GM12892 (cell line): ENCODE measurements around the gene UBE2H.
"Not testable (repeated sequence)": the region's sequence is repeated elsewhere in the genome, so short reads cannot be mapped to it uniquely, and the experiment has no call there.

Experiments
- DNase-seq: peaks from one replicate; pipeline ENCODE4 v3.0.0; 2011; ENCODE audit not compliant: insufficient read length
- FAIRE-seq: peaks from 2 replicates; lab custom pipeline; 2011; peaks lifted over from hg19 to GRCh38; lab: Jason Lieb, UNC
- POLR2A ChIP-seq: IDR thresholded peaks from 2 replicates; pipeline ENCODE4 v1.6.1; 2011; ENCODE audit warnings: low read depth, low read length, control low read depth
- POLR2AphosphoS5 ChIP-seq: IDR thresholded peaks from 2 replicates; pipeline ENCODE4 v1.6.1; 2011; ENCODE audit warnings: low read depth, low read length, control low read depth
- TAF1 ChIP-seq: IDR thresholded peaks from 2 replicates; pipeline ENCODE4 v1.6.1; 2011; ENCODE audit warnings: low read depth, mild to moderate bottlenecking, control low read depth, low read length, borderline replicate concordance

Gene UBE2H

DNA sequence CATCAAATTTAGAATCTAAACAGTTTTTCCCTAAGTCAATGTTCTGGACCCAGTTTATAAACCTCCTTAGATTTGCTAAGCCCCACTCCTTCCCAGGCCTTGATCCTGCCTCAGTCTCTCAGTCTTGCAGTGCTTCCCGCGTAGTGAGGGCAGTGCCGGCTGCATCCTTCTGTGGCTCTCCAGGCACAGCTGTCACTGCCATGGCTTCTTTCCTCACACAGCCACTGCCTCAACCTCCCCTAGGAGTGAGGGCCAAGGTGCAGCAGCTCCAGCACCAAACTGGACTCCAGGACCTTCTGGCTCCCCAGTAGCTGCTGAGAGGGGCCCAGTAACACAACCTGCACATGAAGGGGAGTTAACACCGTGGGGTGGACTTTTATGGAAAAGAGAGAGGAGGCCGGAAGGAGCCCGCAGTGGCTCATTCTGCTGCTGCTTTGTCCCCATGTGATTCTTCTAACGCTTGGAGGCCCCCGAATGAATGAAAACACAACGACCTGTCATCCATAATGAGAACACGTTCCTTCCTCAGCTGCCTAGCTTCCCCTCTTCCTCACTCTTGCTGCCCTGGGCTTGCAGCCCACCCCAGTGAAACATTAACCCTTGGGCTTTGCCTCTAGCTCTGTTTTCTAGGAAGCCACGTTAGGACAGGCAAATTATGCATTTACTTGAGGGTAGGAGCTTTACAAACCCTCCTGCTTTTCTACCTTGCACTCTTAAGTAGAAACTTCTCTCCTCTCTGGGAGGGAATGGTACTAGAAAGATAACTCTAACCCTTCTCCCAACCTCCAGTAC lies 16.0 kb upstream of the UBE2H start:
- TF ChIP-seq TAF1, result no peak
- TF ChIP-seq POLR2AphosphoS5, result no peak
- no peak for TF ChIP-seq POLR2A
- DNase-seq (no peak), FAIRE-seq (no peak)

GRCh38 chr7:129960204-129960475 lies 7.4 kb upstream of the UBE2H start:
- not testable (repeated sequence) for FAIRE-seq

DNA sequence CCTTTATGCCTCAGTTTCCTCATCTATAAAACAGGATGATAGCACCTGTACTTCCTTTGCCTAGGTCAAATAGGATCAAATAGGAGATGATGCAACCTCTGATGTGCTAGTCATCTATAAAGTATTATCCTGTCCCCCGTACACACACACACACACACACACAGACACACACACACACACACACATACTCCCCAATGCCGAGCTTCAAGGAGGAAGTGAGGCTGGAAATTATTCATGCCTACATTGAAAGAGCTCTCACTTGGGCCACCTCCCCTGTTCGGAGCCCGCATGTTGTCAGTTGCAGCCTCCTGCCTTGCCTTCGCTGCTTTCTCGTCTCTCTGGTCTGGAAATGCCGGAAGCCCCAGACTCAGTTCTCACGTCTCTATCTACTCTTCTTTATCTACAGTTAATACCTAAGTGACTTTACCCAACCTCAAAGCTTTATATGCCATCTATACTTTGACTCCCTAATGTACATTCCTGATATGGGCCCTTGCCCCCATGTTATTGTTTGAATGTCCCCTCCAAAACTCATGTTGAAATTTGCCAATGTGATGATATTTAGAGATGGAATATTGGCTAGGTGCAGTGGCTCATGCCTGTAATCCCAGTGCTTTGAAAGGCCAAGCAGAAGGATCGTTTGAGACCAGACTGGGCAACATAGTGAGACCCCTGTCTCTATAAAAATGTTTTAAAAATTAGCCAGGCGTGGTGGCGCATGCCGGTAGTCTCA lies 6.9 kb upstream of the UBE2H start:
- FAIRE-seq (no peak), DNase-seq (no peak)
- TF ChIP-seq TAF1 (no peak), POLR2A (no peak), POLR2AphosphoS5 (no peak)

More at GRCh38 chr7:129960204-129960475, 7.4 kb upstream of the UBE2H start:
- DNase-seq, result not testable (repeated sequence)

DNA sequence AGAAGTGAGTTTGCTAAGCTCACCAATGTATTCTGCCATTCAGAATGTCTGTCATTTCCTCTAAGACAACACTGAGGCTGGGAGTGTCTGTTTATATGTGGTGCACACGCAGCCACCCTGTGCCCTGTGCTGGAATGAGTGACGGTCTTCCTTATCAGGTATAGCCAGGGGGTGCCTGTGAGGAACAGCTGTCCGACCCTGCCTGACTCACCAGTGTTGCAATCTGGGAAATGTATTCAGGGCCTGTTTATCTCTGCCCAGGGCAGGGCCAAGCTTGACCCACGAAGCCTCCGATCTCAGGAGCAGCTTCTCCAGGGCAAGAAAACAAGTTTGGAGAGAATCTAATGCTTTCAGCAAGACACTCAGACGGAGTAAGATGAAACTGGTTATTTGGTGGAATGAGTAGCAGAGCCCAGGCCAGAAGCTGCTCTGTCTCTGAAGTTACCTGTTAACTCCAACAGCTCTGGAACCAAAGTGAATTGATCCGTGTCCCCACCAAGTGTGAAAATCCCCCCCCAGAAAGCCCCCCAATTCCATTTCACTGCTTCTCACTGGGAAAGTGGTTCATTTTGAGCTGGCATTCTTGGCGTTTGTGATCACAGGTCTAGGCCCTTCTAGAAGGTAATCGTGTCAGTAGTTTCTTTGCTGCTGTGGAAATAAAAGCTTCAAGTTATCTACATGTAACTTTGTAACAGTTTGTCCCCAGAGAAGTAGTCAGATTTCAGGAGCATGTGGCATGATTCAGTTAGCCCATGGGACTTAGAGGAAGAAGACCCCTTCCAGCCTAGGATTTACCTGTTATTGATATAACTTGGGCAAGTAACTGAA lies 6.1 kb upstream of the UBE2H start:
- FAIRE-seq (no peak), DNase-seq (no peak)
- TF ChIP-seq POLR2A (no peak), POLR2AphosphoS5 (no peak), TAF1 (no peak)

GRCh38 chr7:129955993-129956543 lies 3.3 kb upstream of the UBE2H start:
- FAIRE-seq (no peak), DNase-seq (no peak)
- no peak for TF ChIP-seq TAF1

GRCh38 chr7:129952086-129952652 lies 591 bp downstream of the UBE2H start:
- TF ChIP-seq POLR2A (0 out of 2 replicates have a peak, but pooled peaks have one; percentile 49), TAF1 (no peak), POLR2AphosphoS5 (peak; percentile 43; the same call in 1 of the 2 replicates)
- peak; percentile 48 for FAIRE-seq
- peak; percentile 46 for DNase-seq

DNA sequence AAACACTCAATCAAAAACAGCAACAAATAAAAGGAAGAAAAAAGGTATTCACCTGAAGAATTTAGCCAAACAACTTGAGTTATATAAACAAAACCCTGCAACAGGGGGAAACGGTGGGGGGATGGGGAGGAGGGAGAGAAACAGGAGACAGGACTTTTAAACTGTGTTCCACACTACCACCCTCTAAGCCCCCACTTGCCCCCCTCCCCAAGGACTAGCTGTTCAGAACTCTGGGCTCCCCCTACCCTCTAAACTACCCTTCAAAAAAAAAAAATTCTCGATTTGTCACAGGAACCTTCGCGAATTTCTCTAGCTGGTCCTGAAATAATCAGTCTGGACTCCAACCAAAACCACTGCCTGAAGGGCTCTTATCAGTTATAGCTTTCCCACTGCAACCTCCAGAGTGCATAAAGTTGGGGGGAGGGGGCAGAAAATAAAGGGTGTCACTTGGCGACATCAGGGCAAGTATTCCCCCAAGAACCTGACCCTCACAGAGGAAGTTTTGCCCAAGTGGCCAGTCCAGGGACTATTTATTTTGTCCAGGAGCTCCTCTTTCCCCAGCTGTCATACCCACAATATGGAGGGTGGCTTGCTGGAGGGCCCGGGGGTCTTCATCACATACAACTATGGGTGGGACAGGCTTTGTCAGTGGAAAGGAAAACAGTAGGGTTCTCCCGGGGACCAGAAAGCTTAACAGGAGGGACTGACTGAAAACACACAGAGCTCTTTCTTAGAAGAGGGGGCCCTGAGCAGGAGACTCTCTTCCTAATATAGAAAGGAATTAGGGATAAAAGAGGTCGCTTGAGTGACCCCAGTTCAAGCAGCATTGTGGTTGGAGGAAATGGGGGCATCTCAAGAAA lies 1.3 kb downstream of the UBE2H start:
- DNase-seq (no peak), FAIRE-seq (no peak)
- TF ChIP-seq POLR2AphosphoS5 (no peak), POLR2A (no peak), TAF1 (no peak)

GRCh38 chr7:129950933-129951225 lies 1.9 kb downstream of the UBE2H start:
- TF ChIP-seq POLR2AphosphoS5 (no peak), TAF1 (no peak), POLR2A (no peak)
- FAIRE-seq (no peak), DNase-seq (no peak)

GRCh38 chr7:129950191-129950932 lies 2.4 kb downstream of the UBE2H start:
- no peak for DNase-seq
- FAIRE-seq, result peak; percentile 30
- no peak for TF ChIP-seq POLR2AphosphoS5
- 0 out of 2 replicates have a peak, but pooled peaks have one; percentile 4 for TF ChIP-seq TAF1
- TF ChIP-seq POLR2A, result peak; percentile 53
